Measurements from ENCODE around the gene SRGAP1. TPM values are rescaled to one million over a fixed set of nuclear protein-coding genes. Genes with fewer than 3 reads are reported as not detected.

Gene SRGAP1
- total RNA-seq, 1 donor from 2014 or later = 49.3 TPM

GRCh38 chr12:63862187-63862968, 17.9 kb downstream of the SRGAP1 start:
- DNase-seq (ENCODE audit: low spot score) = no peak
- Mint-ChIP-seq H3K4me3 (ENCODE audit: unreplicated experiment) (no peak overlapping the region), H3K4me1 (ENCODE audit: unreplicated experiment) (peaks cover 17% of the 10 kb centered on the region), H3K36me3 (ENCODE audit: low read depth, unreplicated experiment) (no peaks in the 10 kb centered on the region), H3K27me3 (ENCODE audit: unreplicated experiment) (no peaks in the 10 kb centered on the region), H3K27ac (ENCODE audit: unreplicated experiment) (no peak overlapping the region), H3K9me3 (ENCODE audit: unreplicated experiment) (no peaks in the 10 kb centered on the region)
- TF ChIP-seq CTCF (IDR thresholded peaks at IDR 0.05; ENCODE audit: unreplicated experiment) = no peak

GRCh38 chr12:63862969-63863230, 18.4 kb downstream of the SRGAP1 start:
- H3K27ac Mint-ChIP-seq (ENCODE audit: unreplicated experiment) = no peak overlapping the region
- no peaks in the 10 kb centered on the region for H3K9me3 Mint-ChIP-seq (ENCODE audit: unreplicated experiment)
- no peak for DNase-seq (ENCODE audit: low spot score)
- H3K4me1 Mint-ChIP-seq (ENCODE audit: unreplicated experiment) = peaks cover 17% of the 10 kb centered on the region
- H3K36me3 Mint-ChIP-seq (ENCODE audit: low read depth, unreplicated experiment) = no peaks in the 10 kb centered on the region
- no peak for TF ChIP-seq CTCF (IDR thresholded peaks at IDR 0.05; ENCODE audit: unreplicated experiment)
- H3K27me3 Mint-ChIP-seq (ENCODE audit: unreplicated experiment) = no peaks in the 10 kb centered on the region
- no peak overlapping the region for H3K4me3 Mint-ChIP-seq (ENCODE audit: unreplicated experiment)

GRCh38 chr12:63863658-63864453, 19.4 kb downstream of the SRGAP1 start:
- H3K27ac Mint-ChIP-seq (ENCODE audit: unreplicated experiment) = no peak overlapping the region

GRCh38 chr12:63864454-63864706, 19.9 kb downstream of the SRGAP1 start:
- H3K36me3 Mint-ChIP-seq (ENCODE audit: low read depth, unreplicated experiment) = no peaks in the 10 kb centered on the region

More at GRCh38 chr12:63863658-63864453, 19.4 kb downstream of the SRGAP1 start:
- no peak for DNase-seq (ENCODE audit: low spot score)
- Mint-ChIP-seq H3K4me1 (ENCODE audit: unreplicated experiment) (peaks cover 19% of the 10 kb centered on the region), H3K9me3 (ENCODE audit: unreplicated experiment) (no peaks in the 10 kb centered on the region), H3K4me3 (ENCODE audit: unreplicated experiment) (no peak overlapping the region), H3K36me3 (ENCODE audit: low read depth, unreplicated experiment) (no peaks in the 10 kb centered on the region), H3K27me3 (ENCODE audit: unreplicated experiment) (no peaks in the 10 kb centered on the region)
- no peak for TF ChIP-seq CTCF (IDR thresholded peaks at IDR 0.05; ENCODE audit: unreplicated experiment)

More at GRCh38 chr12:63864454-63864706, 19.9 kb downstream of the SRGAP1 start:
- no peak for TF ChIP-seq CTCF (IDR thresholded peaks at IDR 0.05; ENCODE audit: unreplicated experiment)
- H3K27me3 Mint-ChIP-seq (ENCODE audit: unreplicated experiment) = no peaks in the 10 kb centered on the region
- peaks cover 19% of the 10 kb centered on the region for H3K4me1 Mint-ChIP-seq (ENCODE audit: unreplicated experiment)
- no peaks in the 10 kb centered on the region for H3K9me3 Mint-ChIP-seq (ENCODE audit: unreplicated experiment)
- no peak overlapping the region for H3K27ac Mint-ChIP-seq (ENCODE audit: unreplicated experiment)
- H3K4me3 Mint-ChIP-seq (ENCODE audit: unreplicated experiment) = no peak overlapping the region
- DNase-seq (ENCODE audit: low spot score) = no peak

Measured in endothelial cell (in vitro differentiated cells).